ENCODE data around the gene PANX1.

- TF ChIP-seq EZH2 (IDR thresholded peaks at IDR 0.05; ENCODE audit: low read depth, unreplicated experiment), result no peak
- no peak for TF ChIP-seq POLR2AphosphoS5 (IDR thresholded peaks at IDR 0.05; ENCODE audit: low read depth)
- TF ChIP-seq REST (IDR thresholded peaks at IDR 0.05; ENCODE audit: unreplicated experiment), result peak; percentile 66
- TF ChIP-seq CTCF (conservative IDR thresholded peaks at IDR 0.05; ENCODE audit: low read depth in 2 of 2), result no peak
- TF ChIP-seq EZH2phosphoT487 (IDR thresholded peaks at IDR 0.05; ENCODE audit: unreplicated experiment), result no peak
- TF ChIP-seq ZNF331 (CRISPR knock-in tag; IDR thresholded peaks at IDR 0.05; ENCODE audit: low read depth), result no peak
- TF ChIP-seq CREB1 (CRISPR knock-in tag; IDR thresholded peaks at IDR 0.05; ENCODE audit: low read depth), result no peak
- TF ChIP-seq ETS1 (IDR thresholded peaks at IDR 0.05), result no peak
- no peak for TF ChIP-seq JUNB (IDR thresholded peaks at IDR 0.05; ENCODE audit: unreplicated experiment)
- no peak for TF ChIP-seq STAT1 (IDR thresholded peaks at IDR 0.05; ENCODE audit: unreplicated experiment)
- TF ChIP-seq NANOG (IDR thresholded peaks at IDR 0.05; ENCODE audit: borderline replicate concordance), result no peak
- no peak for TF ChIP-seq ZNF462 (CRISPR knock-in tag; IDR thresholded peaks at IDR 0.05)
Measured at GRCh38 chr11:94218372-94218771, 89.7 kb downstream of the PANX1 start.

All from GM23338 (cell line).